GDM1 (cell line): ENCODE data around the gene MRPL51.
"Not testable (repeated sequence)": the region's sequence is repeated elsewhere in the genome, so short reads cannot be mapped to it uniquely, and the experiment has no call there.

Experiments
- DNase-seq: peaks from one replicate; lab custom pipeline; 2025; lab: John Stamatoyannopoulos, UW

Gene MRPL51

DNA sequence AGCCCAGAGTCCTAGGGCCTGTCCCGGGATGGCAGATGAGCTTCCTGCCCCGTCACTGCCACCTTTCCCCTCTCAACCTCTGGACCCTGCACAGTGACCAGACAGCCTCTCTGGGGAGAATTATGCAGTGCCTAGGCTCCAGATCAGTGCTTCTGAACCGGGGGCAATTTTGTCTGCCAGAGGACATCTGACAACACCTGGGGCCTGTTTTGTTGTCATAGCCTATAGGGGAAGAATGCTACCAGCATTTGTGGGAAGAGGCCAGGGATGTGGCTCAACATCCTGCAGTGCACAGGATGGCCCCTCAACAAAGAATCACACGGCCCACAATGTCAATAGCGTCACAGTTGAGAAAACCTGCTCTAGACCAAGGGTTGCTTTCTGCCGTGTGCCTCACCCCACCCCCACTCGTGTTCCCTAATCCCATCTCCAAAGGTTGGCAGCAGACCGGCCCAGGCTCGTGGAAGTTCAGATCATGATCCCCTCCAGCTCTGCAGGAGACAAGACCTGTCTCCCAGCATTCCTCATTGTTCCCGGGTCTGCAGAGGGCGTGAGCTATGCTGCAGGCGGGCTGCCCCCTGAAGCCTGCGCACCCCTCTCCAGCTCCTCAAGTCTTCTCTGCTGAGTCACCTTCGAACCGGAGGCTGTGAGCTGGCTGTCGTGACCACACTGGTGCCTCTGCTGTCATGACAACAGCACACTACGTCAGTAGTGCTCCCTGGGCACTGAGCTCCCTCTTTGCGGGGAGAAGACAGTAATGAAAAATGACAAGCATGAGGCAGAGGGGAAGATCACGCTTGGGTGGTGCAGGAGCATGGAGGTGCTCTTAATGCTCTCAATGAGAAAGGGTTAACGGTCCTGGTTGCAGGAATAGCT, 39.2 kb upstream of the MRPL51 start:
- peak; percentile 91 for DNase-seq

DNA sequence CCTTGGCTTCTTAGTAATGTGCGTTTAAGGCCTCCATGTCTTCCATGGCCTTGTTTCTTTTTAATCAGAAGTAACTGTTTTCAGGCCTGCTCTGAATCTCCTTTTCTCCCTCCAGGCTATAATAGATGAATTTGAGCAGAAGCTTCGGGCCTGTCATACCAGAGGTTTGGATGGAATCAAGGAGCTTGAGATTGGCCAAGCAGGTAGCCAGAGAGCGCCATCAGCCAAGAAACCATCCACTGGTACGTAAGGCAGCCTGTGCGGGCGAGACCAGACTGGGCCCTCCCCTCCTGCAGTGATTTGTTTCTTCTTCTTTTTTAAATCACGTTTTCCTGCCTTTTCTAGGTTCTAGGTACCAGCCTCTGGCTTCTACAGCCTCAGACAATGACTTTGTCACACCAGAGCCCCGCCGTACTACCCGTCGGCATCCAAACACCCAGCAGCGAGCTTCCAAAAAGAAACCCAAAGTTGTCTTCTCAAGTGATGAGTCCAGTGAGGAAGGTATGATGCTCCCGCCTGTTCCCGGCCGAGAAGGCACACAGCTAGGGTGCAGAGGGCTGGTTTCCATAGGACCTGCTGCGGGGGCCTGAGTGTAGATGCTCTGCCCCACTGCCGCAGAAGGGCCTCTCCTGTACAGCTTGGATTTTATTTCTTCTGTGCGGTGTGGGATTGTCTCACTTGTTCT, 37.7 kb upstream of the MRPL51 start:
- DNase-seq, result no peak

DNA sequence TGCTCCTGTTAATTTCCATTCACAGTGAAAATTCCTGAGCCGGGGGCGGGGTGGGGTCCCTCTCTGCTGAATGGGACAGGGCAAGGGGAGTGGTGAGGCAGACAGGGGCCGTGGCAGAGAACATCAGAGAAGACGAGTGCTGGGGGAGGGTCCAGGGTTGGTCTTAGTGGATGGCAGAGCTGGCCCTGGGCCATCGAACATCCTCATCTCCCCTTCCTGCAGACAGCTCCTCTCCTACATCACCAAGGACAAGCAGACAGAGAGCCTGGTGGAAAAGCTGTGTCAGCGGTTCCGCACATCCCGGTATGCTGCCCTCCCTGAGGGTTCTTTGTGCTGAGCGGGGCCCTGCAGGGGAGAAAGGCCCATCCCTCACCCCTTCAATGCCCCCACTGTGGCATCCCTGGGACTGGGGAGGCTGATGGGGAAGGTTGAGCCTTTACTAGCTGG, 36.3 kb upstream of the MRPL51 start:
- no peak for DNase-seq

DNA sequence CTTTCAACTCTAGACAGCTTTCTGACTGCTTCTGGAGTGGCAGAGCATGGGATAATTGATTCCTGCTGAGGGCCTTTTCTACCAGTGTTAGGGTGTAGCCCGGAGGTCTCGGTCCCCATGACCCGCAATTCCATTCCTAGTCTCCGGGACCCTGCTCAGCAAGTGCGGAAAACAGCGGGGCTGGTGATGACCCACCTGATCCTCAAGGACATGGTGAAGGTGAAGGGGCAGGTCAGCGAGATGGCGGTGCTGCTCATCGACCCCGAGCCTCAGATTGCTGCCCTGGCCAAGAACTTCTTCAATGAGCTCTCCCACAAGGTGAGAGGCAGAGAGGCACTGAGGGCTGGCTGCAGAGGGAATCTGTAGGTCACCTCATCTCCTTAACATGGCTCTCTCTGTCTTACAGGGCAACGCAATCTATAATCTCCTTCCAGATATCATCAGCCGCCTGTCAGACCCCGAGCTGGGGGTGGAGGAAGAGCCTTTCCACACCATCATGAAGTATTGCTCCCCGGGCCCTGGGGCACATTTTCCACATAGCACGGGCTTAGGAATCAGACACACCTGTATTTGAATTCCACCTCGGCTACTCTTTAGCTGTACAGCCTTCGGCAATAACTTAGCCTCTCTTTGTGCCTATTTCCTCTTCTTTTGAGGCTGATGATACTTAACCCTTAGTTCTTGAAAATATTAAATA, 35.6 kb upstream of the MRPL51 start:
- no peak for DNase-seq

DNA sequence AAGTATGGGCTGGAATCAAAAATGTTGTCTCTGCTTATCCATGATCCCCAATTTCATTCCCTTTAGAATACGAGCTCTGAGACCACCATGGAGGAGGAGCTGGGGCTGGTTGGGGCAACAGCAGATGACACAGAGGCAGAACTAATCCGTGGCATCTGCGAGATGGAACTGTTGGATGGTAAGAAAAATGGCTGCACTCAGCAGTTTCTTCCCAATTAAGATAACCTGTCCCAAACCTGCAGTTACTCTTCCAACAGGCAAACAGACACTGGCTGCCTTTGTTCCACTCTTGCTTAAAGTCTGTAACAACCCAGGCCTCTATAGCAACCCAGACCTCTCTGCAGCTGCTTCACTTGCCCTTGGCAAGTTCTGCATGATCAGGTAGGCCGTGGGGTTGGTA, 34.6 kb upstream of the MRPL51 start:
- no peak for DNase-seq

DNA sequence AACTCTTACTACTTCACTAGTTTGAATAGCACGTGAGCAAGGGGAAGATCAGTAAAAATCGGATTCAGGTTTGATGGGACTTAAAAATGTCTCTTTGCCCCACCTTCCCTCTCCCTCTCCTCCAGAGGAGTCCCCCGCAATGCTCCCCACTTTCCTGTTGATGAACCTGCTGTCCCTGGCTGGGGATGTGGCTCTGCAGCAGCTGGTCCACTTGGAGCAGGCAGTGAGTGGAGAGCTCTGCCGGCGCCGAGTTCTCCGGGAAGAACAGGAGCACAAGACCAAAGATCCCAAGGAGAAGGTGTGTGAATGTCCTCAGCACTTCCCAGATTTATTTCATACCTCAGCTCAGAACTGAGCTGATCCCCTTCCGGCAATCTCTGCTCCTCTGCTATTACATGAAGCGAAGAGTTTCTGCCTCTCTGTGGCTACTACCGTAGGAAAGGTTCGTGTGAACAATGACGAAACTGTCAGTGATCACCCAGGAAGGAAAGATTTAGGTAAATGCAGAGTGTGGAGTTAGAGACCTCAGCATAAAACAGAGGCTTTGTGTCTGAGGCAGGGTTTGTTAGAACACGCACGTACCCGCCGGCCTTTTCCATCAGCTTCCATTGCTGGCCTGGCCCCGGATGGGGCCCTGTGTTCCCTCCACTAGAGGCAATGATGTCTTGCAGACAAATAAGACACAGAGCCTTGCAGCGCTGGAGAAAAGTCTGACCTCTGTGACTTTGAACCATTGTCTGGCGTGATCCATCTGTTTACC, 33.9 kb upstream of the MRPL51 start:
- no peak for DNase-seq

DNA sequence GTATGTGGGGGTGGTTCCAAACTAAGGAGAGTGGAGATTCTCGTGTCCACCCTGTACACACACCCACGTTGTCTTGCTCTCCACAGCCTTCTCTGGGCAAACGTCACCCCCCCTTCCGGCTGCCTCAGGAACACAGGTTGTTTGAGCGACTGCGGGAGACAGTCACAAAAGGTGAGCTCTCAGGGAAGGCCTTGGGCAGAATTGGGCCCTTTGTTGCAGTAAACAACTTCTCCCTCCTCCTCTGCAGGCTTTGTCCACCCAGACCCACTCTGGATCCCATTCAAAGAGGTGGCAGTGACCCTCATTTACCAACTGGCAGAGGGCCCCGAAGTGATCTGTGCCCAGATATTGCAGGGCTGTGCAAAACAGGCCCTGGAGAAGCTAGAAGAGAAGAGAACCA, 33.1 kb upstream of the MRPL51 start:
- DNase-seq, result no peak

DNA sequence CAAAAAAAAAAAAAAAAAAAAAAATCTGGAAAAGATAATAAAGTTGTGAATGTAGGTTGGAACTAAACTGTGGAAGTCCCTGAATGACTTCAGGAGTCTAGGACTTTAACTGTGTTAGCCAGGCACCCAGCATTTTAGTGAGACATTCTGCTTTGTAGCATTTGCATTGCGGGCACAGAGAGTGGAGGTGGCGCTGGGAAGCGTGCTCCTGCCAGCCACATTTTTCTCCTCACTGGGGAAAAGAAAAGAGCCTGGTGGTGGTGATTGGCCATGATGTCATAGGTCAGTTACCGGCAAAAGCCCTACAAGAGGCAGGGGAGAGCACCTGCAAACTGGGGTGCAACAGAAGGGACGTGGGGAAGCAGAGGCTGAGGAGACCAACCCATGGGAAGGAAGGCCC, 31.6 kb upstream of the MRPL51 start:
- DNase-seq, result no peak

DNA sequence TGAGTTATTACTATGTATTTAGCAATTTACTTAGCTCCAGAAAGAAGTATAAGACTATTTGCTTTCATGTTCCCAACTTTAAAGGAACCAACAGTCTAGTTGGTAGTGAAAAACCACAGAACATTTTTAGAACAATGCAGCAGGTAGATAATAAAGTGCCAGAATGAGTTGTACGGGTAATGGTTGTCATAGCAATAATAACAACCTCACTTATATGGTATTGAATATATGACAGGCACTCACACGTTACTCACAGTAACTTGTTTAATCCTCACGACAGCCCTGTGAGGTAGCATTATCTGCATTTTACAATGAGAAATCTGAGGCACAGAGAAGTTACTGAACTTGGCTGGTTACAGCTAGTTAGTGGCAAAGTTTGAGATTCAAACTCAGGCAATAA, 30.6 kb upstream of the MRPL51 start:
- DNase-seq, result no peak

DNA sequence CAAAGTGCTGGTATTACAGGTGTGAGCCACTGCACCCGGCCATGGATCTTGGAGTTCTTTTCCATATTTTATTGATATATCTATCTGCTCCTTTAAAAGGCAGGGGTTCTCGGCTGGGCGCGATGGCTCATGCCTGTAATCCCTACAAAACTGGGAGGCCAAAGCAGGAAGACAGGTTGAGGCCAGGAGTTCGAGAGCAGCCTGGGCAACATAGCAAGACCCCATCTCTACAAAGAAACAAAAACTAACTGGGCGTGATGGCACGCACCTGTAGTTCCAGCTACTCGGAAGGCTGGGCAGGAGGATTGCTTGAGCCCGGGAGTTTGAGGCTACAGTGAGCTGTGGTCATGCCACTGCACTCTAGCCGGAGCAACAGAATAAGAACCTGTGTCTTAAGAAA, 29.1 kb upstream of the MRPL51 start:
- DNase-seq, result no peak

DNA sequence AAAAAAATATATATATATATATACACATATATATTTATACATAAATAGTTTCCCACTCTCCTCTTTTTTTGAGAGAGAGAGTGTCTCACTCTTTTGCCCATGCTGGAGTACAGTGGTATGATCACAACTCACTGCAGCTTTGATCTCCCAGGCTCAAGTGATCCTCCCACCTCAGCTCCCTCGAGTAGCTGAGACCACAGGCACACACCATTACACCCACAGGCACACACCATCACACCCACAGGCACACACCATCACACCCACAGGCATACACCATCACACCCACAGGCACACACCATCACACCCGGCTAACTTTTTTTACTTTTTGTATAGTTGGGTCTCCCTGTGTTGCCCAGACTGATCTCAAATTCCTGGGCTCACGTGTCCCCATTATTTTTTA, 27.1 kb upstream of the MRPL51 start:
- DNase-seq, result no peak

DNA sequence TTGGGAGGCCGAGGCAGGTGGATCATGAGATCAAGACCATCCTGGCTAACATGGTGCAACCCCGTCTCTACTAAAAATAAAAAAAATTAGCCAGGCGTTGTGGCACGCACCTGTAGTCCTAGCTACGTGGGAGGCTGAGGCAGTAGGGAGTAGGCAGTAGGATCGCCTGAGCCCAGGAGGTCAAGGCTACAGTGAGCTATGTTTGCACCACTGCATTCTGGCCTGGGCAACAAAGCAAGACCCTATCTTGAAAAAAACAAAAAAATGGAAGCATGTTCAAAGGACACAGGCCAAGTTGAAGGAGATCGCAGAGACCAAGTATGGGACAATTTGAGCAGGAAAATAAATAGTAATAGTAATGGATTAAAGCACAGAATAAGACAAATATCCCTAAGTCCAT, 15.0 kb upstream of the MRPL51 start:
- DNase-seq, result no peak

DNA sequence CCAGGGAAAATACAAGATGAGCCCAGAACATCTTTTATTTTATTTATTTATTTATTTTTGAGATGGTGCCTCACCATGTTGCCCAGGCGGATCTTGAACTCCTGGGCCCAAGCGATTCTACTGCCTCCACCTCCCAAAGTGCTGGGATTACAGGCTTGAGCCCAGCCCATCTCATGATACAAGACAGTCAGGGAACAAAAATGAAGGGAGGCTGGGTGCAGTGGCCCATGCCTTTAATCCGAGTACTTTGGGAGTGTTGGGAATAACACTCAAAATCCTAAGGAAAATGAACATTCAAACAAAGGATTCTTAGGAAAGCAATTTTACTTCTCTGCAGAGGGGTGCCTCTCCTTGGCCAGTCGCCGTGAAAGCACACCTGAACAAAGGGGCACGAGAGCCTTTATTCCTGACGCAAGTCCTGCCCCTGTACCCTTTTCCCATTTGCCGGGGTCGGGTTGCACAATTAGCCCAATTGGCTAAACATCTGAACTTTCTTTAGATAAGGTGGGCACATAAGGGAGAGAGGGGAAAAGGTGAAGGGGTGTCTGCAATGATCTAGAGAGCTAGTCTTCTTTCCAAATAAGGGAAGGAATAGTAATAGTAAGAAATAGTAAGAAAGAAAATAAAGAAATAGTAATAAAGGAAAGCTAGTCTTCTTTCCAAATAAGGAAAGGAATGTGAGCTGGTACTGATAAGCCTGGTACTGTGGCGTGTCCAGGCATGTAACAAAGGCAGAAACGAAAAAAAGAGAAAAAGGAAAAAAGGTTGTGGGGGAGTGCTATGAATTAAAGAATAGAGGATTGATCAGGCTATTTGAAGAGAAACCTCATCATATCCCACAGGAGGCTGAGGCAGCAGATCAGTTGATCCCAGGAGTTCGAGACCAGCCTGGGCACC, 14.3 kb upstream of the MRPL51 start:
- DNase-seq, result no peak

DNA sequence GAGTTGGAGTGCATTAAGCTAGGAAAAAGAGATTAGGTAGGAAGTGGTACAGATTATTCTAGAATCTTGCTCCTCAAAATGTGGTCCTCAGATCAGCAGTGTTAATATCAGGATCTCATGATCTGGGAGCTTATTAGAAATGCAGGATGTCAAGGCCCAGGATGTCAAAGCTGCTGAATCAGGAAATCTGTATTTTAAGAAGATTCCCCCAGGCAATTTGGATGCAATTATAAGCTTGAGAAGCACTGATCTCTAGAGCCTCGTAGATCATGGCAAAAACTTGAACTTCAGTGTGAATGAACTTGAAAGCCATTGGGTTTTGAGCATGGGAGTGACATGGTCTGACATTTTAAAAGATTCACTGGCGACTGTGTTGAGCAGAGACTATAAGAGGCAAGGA, 7.4 kb upstream of the MRPL51 start:
- no peak for DNase-seq

DNA sequence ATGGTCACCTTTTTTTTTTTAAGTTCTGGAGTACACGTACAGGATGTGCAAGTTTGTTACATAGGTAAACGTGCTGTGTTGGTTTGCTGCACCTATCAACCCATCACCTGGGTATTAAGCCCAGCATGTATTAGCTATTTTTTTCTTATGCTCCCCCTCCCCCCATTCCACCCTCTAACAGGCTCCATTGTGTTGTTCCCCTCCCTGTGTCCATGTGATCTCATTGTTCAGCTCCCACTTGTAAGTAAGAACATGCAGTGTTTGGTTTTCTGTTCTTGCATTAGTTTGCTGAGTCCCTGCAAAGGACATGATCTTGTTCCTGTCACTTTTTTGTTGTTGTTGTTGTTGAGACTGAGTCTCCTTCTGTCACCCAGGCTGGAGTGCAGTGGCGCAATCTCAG, 4.2 kb upstream of the MRPL51 start:
- not testable (repeated sequence) for DNase-seq

DNA sequence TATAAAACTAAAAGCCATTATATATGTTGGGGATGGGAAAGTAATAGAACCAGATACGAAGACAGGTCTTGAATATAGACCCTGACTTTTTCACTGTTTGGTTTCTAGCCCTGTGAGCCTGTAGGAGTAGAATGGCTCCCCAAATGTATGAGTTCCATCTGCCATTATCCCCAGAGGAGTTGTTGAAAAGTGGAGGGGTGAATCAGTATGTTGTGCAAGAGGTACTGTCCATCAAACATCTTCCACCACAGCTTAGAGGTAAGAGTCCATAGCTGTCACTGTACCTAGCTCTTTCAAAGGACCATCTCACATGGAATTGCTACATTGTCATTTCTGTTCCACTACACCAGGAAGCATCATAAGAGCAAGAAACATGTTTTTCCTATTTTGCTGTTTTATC, 1.9 kb upstream of the MRPL51 start:
- no peak for DNase-seq

DNA sequence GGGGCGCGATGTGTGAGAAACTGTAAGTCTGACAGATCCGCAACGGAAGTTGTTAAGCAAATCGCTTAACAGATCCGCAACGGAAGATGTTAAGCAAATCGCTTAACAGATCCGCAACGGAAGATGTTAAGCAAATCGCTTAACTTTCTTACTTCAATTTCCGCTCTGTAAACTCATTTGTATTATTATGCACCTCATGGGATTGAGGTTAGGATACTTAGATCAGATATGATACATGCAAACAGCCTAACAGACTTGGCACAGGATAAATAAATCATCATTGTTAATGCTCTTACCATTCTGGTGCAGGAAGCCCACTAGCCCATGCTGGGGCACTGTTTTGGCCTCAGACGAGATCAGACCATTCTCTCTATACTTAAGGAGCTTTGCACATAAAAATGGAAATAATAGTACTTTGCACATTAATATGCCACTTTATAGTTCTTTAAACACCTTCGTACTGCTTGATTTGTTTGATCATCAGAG, 1.2 kb upstream of the MRPL51 start:
- no peak for DNase-seq

DNA sequence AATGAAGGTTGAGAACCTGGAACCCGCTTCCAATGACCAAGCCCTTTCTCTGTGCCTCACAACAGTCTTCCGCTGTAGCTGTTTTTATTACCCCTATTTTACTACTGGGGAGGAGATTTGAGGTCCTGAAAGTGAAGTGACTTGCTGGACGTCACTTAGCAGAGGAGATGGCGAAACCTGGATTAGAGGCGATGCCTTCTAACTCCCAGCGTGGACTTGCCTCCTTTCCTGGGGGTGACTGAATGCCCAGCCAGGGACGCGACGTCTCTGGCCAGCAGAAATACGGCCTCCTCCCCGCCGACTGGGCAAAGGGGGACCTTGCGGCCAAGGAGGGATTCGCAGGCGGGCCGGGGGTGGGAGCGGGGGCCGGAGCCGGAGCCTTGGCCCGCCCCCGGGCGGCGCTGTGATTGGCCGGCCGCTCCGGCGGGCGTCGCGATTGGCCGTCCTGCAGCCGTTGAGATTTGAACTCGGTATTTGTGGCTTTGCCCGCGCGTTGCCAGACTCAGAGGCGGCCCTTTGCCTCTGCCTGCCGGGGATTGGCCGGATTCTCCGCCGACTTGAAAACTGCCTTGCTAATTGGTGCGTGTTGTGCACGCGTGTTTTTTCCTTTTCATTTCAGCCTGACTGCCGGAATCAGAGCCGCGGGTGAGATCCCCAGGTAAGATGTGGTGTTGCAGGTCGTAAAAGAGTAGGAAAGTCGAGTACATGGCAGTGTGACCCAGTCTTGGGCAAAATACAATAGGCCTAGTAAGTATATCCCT, 615 bp upstream of the MRPL51 start, which contains the start of gene NCAPD2:
Gene NCAPD2 (plus strand): TSS at position 606 of the 761 bp plus-strand sequence. CDS start 997 bp downstream, outside the sequence.
- DNase-seq, result peak; percentile 94

DNA sequence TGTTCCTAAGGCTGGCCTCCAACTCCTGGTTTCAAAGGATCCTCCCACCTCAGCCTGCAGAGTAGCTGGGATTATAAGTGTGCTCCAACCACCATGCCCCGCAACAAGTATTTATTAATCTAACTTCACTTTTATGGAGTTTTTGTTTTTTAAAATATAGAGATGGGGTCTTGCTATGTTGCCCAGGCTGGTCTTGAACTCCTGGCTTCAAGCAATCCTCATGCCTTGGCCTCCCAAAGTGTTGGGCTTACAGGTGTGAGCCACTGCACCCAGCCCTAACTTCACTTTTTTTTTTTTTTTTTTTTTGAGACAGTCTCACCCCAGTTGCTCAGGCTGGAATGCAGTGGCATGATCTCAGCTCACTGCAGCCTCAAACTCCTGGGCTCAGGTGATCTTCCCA, 2.4 kb downstream of the MRPL51 start:
- not testable (repeated sequence) for DNase-seq

DNA sequence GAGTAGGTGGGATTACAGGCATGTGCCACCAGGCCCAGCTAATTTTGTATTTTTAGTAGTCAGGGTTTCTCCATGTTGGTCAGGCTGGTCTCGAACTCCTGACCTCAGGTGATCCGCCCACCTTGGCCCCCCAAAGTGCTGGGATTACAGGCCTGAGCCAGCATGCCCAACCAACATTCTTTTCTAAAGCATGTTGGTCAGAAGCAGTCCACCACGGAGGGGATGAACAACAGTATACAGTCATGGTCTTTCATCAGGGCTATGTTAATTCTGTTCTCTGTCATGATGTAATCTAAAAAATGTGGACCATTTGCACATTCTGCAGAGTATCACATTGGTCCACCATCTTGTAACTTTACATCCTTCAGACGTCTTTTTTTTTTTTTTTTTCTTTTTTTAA, 3.6 kb downstream of the MRPL51 start:
- DNase-seq, result no peak
